ENCODE measurements around the gene KCTD2. TPM values are rescaled to one million over a fixed set of nuclear protein-coding genes. Genes with fewer than 3 reads are reported as not detected.

The KCTD2 gene
- total and polyA plus RNA-seq, 2 of the 13 experiments (the other 11 are each of a cell fraction or from before 2014, with no cell fraction given), result 28.3 to 32.6 TPM

- TF ChIP-seq ZNF562 (CRISPR knock-in tag; IDR thresholded peaks at IDR 0.05; ENCODE audit: borderline replicate concordance) (no peak), SNAI1 (CRISPR knock-in tag; IDR thresholded peaks at IDR 0.05; ENCODE audit: borderline replicate concordance) (peak; percentile 64; the same call in 1 of the 2 replicates), POGK (CRISPR knock-in tag; conservative IDR thresholded peaks at IDR 0.05) (no peak; the same call in 1 of the 2 replicates), ZNF710 (CRISPR knock-in tag; IDR thresholded peaks at IDR 0.05; ENCODE audit: borderline replicate concordance) (0 out of 2 replicates have a peak, but pooled peaks have one; percentile 36), MATR3 (CRISPR knock-in tag; IDR thresholded peaks at IDR 0.05) (no peak), PHF20 (CRISPR knock-in tag; IDR thresholded peaks at IDR 0.05) (no peak), DZIP1 (CRISPR knock-in tag; IDR thresholded peaks at IDR 0.05) (no peak), ZNF576 (CRISPR knock-in tag; IDR thresholded peaks at IDR 0.05) (0 out of 2 replicates have a peak, but pooled peaks have one; percentile 57), AGO2 (optimal IDR thresholded peaks at IDR 0.05; ENCODE audit: low read depth, low read length) (no peak), MXD1 (CRISPR knock-in tag; IDR thresholded peaks at IDR 0.05) (peak; percentile 69; the same call in 1 of the 2 replicates), SALL1 (CRISPR knock-in tag; IDR thresholded peaks at IDR 0.05) (0 out of 2 replicates have a peak, but pooled peaks have one; percentile 11), EHMT2 (IDR thresholded peaks at IDR 0.05; ENCODE audit: borderline replicate concordance, low read depth, low read length) (no peak), RERE (CRISPR knock-in tag; IDR thresholded peaks at IDR 0.05; ENCODE audit: low read depth) (no peak)
Observed at GRCh38 chr17:75110234-75110937, 63.4 kb downstream of the KCTD2 start (continued).

All from HepG2 (cell line).